ENCODE results near the gene C15orf61. TPM values are rescaled to one million over a fixed set of nuclear protein-coding genes. Genes with fewer than 3 reads are reported as not detected.

C15orf61 gene
- total and polyA plus RNA-seq, 2 of the 13 experiments (the other 11 are each of a cell fraction or from before 2014, with no cell fraction given): 2.1 to 6.6 TPM

GRCh38 chr15:67521029-67521782, at the start of gene C15orf61 (continued):
- TF ChIP-seq ZUFSP (CRISPR knock-in tag; IDR thresholded peaks at IDR 0.05; ENCODE audit: borderline replicate concordance) (no peak), KLF15 (CRISPR knock-in tag; IDR thresholded peaks at IDR 0.05; ENCODE audit: borderline replicate concordance) (0 out of 2 replicates have a peak, but pooled peaks have one; percentile 66), SIN3B (IDR thresholded peaks at IDR 0.05; ENCODE audit: low read length) (no peak), ZNF317 (CRISPR knock-in tag; IDR thresholded peaks at IDR 0.05) (peak; percentile 83), DNMT3B (CRISPR knock-in tag; conservative IDR thresholded peaks at IDR 0.05) (no peak; the same call in 1 of the 2 replicates), SP5 (CRISPR knock-in tag; IDR thresholded peaks at IDR 0.05; ENCODE audit: borderline replicate concordance, low read depth) (peak; percentile 61), KLF13 (CRISPR knock-in tag; IDR thresholded peaks at IDR 0.05) (peak; percentile 93), YY1 (IDR thresholded peaks at IDR 0.05; ENCODE audit: insufficient read depth, insufficient replicate concordance, low read depth, low read length) (peak; percentile 72), NFRKB (IDR thresholded peaks at IDR 0.05) (no peak), NAIF1 (CRISPR knock-in tag; IDR thresholded peaks at IDR 0.05; ENCODE audit: borderline replicate concordance) (peak; percentile 30; the same call in 1 of the 2 replicates), KLF6 (CRISPR knock-in tag; IDR thresholded peaks at IDR 0.05) (peak; percentile 78), ZNF607 (CRISPR knock-in tag; IDR thresholded peaks at IDR 0.05; ENCODE audit: borderline replicate concordance) (no peak; the same call in none of the 2 replicates), ZBTB42 (CRISPR knock-in tag; IDR thresholded peaks at IDR 0.05) (no peak), TERF1 (CRISPR knock-in tag; IDR thresholded peaks at IDR 0.05) (no peak), MXI1 (IDR thresholded peaks at IDR 0.05; ENCODE audit: borderline replicate concordance, low read depth, low read length) (peak; percentile 58; the same call in 1 of the 3 replicates), PHF20 (CRISPR knock-in tag; IDR thresholded peaks at IDR 0.05) (peak; percentile 56; the same call in 1 of the 2 replicates)
- TF ChIP-seq, protein P1, sequence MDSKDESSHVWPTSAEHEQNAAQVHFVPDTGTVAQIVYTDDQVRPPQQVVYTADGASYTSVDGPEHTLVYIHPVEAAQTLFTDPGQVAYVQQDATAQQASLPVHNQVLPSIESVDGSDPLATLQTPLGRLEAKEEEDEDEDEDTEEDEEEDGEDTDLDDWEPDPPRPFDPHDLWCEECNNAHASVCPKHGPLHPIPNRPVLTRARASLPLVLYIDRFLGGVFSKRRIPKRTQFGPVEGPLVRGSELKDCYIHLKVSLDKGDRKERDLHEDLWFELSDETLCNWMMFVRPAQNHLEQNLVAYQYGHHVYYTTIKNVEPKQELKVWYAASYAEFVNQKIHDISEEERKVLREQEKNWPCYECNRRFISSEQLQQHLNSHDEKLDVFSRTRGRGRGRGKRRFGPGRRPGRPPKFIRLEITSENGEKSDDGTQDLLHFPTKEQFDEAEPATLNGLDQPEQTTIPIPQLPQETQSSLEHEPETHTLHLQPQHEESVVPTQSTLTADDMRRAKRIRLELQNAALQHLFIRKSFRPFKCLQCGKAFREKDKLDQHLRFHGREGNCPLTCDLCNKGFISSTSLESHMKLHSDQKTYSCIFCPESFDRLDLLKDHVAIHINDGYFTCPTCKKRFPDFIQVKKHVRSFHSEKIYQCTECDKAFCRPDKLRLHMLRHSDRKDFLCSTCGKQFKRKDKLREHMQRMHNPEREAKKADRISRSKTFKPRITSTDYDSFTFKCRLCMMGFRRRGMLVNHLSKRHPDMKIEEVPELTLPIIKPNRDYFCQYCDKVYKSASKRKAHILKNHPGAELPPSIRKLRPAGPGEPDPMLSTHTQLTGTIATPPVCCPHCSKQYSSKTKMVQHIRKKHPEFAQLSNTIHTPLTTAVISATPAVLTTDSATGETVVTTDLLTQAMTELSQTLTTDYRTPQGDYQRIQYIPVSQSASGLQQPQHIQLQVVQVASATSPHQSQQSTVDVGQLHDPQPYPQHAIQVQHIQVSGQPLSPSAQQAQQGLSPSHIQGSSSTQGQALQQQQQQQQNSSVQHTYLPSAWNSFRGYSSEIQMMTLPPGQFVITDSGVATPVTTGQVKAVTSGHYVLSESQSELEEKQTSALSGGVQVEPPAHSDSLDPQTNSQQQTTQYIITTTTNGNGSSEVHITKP (CRISPR knock-in tag; IDR thresholded peaks at IDR 0.05; ENCODE audit: low read depth): no peak
- TF ChIP-seq, protein P2, sequence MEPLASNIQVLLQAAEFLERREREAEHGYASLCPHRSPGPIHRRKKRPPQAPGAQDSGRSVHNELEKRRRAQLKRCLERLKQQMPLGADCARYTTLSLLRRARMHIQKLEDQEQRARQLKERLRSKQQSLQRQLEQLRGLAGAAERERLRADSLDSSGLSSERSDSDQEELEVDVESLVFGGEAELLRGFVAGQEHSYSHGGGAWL (CRISPR knock-in tag; IDR thresholded peaks at IDR 0.05): peak; percentile 93
- TF ChIP-seq, protein P3, sequence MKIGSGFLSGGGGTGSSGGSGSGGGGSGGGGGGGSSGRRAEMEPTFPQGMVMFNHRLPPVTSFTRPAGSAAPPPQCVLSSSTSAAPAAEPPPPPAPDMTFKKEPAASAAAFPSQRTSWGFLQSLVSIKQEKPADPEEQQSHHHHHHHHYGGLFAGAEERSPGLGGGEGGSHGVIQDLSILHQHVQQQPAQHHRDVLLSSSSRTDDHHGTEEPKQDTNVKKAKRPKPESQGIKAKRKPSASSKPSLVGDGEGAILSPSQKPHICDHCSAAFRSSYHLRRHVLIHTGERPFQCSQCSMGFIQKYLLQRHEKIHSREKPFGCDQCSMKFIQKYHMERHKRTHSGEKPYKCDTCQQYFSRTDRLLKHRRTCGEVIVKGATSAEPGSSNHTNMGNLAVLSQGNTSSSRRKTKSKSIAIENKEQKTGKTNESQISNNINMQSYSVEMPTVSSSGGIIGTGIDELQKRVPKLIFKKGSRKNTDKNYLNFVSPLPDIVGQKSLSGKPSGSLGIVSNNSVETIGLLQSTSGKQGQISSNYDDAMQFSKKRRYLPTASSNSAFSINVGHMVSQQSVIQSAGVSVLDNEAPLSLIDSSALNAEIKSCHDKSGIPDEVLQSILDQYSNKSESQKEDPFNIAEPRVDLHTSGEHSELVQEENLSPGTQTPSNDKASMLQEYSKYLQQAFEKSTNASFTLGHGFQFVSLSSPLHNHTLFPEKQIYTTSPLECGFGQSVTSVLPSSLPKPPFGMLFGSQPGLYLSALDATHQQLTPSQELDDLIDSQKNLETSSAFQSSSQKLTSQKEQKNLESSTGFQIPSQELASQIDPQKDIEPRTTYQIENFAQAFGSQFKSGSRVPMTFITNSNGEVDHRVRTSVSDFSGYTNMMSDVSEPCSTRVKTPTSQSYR (CRISPR knock-in tag; IDR thresholded peaks at IDR 0.05; ENCODE audit: borderline replicate concordance): peak; percentile 11; the same call in 1 of the 2 replicates
